Fibroblast of villous mesenchyme (primary cell): Measurements from ENCODE around the gene RBBP8. TPM values are rescaled to one million over a fixed set of nuclear protein-coding genes. Genes with fewer than 3 reads are reported as not detected.
A peak's percentile ranks its signal among the peaks of the same experiment; 100 is the strongest.

Experiments
- DNase-seq: peaks from one replicate; pipeline ENCODE4 v3.0.0-alpha.2; 2010; ENCODE audit warnings: low read depth
- H3K4me3 ChIP-seq: 2 replicates; pipeline ENCODE4 v1.5.1; 2011; ENCODE audit warnings: low read depth, mild to moderate bottlenecking, low read length
- CTCF ChIP-seq: IDR thresholded peaks from 2 replicates; pipeline ENCODE4 v1.5.1; 2012; ENCODE audit warnings: low read depth, mild to moderate bottlenecking, low read length; ENCODE audit not compliant: insufficient read depth
- total RNA-seq: library from RNA; depleted of rRNA; stranded (reverse); fragments of >200 nt; gene quantifications from 2 replicates; pipeline ENCODE4 v1.2.3, GENCODE V29; 2012

RBBP8 gene
- total RNA-seq, 1 donor = 39.3 TPM

GRCh38 chr18:22912835-22913234 lies 20.3 kb upstream of the RBBP8 start:
- H3K4me3 ChIP-seq = no peak overlapping the region
- no peak for TF ChIP-seq CTCF
- DNase-seq = peak; percentile 37

- no peak for TF ChIP-seq CTCF
- H3K4me3 ChIP-seq = no peak overlapping the region
- DNase-seq = no peak
These were observed 19.3 kb upstream of the RBBP8 start for GRCh38 chr18:22913861-22914260.

- no peak for DNase-seq
- no peak for TF ChIP-seq CTCF
- H3K4me3 ChIP-seq = no peak overlapping the region
These were observed 18.5 kb upstream of the RBBP8 start for GRCh38 chr18:22914633-22915032.

GRCh38 chr18:22915337-22915736 lies 17.8 kb upstream of the RBBP8 start:
- no peak for DNase-seq
- H3K4me3 ChIP-seq = no peak overlapping the region
- no peak for TF ChIP-seq CTCF

- DNase-seq = no peak
- TF ChIP-seq CTCF = no peak
- no peak overlapping the region for H3K4me3 ChIP-seq
These were observed 11.4 kb upstream of the RBBP8 start for GRCh38 chr18:22921772-22922171.

- no peak for DNase-seq
- H3K4me3 ChIP-seq = no peak overlapping the region
- TF ChIP-seq CTCF = no peak
These were observed 8.5 kb upstream of the RBBP8 start for GRCh38 chr18:22924589-22924988.

GRCh38 chr18:22926454-22926853 lies 6.7 kb upstream of the RBBP8 start:
- TF ChIP-seq CTCF = no peak
- no peak for DNase-seq
- H3K4me3 ChIP-seq = no peak overlapping the region
